ENCODE measurements around the gene VPS35.
"Not testable (repeated sequence)": the region's sequence is repeated elsewhere in the genome, so short reads cannot be mapped to it uniquely, and the experiment has no call there.

VPS35 gene

GRCh38 chr16:46711106-46712058 lies 22.4 kb upstream of the VPS35 start:
- no peak for DNase-seq

GRCh38 chr16:46709469-46710005 lies 20.6 kb upstream of the VPS35 start:
- DNase-seq: no peak

GRCh38 chr16:46706642-46707041 lies 17.7 kb upstream of the VPS35 start:
- DNase-seq: no peak

GRCh38 chr16:46702030-46702429 lies 13.1 kb upstream of the VPS35 start:
- no peak for DNase-seq

- DNase-seq: no peak
These were observed 12.6 kb upstream of the VPS35 start for GRCh38 chr16:46701615-46702014.

DNA sequence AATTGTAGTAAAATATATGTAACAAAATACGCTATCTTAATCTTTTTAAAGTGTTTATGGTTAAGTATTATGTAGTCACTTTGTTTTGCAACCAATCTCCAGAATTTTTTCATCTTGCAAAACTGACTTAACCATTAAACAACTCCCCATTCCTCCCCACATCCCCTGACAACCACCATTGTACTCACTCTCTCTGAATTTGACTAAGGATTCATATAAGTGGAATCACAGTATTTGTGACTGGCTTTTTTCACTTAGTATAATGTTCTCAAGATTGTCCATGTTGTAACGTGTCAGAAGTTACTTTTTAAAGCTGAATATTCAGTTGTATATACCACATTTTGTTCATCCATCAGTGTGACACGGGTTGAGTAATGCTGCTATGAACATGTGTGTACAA lies 11.1 kb upstream of the VPS35 start:
- no peak for DNase-seq

DNA sequence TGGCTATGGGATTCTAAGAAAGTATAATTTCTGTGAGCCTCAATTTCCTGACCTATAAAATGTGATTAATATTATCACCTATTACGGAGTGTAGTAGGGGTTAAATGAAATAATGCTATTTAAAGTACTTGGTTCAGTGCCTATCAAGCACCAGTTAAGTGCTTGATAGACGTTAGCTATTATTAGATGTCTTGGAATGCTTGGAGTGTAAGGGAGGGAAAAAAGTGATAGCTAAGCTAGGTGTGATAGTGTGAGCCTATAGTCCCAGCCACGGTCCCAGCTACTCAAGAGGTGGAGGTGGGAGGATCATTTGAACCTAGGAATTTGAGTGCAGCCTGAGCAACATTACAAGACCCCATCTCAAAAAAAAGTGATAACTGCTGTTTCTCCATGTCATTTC lies 8.0 kb upstream of the VPS35 start:
- no peak for DNase-seq

- no peak for DNase-seq
These were observed 7.0 kb upstream of the VPS35 start for GRCh38 chr16:46695937-46696336.

DNA sequence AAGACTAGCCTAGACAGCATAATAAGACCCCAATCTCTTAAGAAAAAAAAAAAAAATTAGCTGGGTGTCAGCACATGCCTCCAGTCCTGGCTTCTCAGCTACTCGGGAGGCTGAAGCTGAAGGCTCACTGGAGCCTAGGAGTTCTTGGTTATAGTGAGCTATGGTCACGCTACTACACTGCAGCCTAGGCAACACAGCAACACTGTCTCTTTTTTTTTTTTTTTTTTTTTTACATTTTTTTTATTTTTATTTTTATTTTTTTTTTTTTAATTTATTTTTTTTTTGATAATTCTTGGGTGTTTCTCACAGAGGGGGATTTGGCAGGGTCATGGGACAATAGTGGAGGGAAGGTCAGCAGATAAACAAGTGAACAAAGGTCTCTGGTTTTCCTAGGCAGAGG lies 4.6 kb upstream of the VPS35 start:
- no peak for DNase-seq

GRCh38 chr16:46691726-46692125 lies 2.7 kb upstream of the VPS35 start:
- DNase-seq: no peak

GRCh38 chr16:46690281-46691178 lies 1.6 kb upstream of the VPS35 start:
- DNase-seq: no peak

DNA sequence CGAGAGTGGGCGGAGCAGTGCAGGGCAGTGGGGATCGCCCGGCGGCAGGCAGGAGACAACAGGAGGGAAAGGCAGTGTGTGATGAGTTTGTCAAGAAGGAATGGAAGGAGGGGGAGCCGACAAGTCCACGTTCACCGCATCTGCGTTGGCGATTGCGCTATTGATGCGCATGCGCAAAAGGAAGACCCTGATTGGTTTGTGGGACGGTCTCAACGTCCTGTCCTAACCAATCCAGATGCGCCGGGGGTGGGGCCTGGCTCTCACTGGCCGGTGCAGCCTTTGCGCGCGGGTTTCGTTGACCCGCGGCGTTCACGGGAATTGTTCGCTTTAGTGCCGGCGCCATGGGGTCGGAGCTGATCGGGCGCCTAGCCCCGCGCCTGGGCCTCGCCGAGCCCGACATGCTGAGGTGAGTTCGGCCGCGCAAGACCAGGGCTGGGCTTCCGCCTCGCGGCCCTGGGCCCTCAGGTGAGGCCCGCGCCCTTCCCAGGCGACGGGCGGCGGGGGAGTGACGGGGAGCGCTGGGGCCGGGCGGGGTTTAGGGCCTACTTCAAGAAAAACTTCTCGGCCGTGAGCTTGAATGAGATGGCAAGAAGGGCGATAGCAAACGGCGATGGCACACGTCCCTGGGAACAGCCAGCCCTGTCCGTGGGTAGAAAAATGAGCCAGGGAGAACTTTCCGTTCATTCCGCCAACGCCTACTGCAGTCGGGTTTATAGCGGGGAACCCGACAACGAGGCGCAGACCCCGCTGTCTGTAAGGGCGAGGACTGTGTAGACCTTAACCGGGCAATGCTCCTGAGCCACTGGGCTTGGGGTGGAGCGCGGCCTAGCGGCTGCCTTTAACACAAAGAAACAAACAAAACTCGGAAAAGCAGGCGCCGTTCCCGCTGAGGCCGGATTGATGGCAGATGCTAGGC lies 645 bp upstream of the VPS35 start, which contains the start of gene ORC6:
TSS of gene ORC6 (plus strand) at position 295 of the 916 bp plus-strand sequence. CDS start at position 342, 47 bp downstream.
- peak; percentile 89 for DNase-seq

DNA sequence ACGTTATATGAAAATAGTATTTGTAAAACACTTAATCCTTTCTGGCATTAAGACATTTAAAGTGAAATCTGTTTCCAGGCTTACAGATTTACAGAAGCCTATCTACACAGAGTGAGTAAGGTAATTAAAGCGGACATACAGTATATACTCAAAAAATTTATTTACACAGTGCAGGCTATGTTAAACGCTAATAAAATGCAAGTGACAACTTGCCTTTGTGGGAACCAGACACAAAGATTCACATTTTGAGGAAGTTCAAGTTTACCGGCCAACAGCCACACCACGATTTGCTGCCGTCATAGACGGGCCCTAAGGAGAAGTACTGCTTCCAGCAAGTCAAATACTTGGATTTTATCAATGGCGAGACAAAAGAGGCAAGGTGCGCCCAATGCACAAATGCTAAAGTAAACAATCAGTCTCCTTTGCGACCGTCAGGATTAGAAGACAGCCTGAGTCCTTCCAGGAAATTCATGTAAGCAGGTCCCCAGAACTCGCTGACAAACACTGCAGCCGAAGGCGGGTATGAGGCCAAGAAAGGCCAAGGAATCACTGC lies 801 bp downstream of the VPS35 start:
- DNase-seq: no peak

GRCh38 chr16:46687486-46687885 lies 1.5 kb downstream of the VPS35 start:
- no peak for DNase-seq

GRCh38 chr16:46686815-46687473 lies 2.0 kb downstream of the VPS35 start:
- no peak for DNase-seq

DNA sequence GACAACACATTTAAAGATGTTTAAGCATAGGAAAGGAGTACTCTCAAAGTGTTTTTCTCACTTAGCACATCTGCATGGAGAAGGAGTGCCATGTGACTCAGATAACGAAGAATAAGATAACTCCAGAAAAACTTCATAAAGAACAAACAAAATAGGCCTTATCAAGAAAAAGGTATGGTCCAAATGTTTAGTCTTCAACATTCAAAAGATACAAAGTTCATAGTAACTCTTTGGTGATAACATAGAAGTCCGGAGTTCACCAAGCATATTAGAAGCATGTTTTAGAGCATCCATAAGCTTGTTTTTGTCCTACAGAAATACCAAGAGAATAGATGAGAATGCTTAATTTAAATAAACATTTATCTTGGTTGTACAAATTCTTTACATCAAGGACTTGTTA lies 7.1 kb downstream of the VPS35 start:
- DNase-seq: not testable (repeated sequence)

DNA sequence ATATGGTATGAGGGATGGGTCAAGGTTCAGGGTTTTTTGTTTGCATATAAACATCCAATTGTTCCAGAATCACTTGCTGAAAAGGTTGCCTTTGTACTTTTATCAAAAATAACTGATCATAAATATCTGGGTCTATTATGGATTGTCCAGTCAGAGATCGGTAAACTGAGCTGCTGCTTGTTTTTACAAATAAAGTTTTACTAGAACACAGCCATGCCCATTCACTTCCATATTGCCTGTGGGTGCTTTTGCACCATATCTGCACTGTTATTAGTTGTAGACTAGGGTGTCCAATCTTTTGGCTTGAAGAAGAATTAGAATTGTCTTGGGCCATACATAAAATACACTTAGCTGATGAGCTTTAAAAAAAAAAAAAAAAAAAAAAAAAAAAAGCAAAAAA lies 11.0 kb downstream of the VPS35 start:
- not testable (repeated sequence) for DNase-seq

GRCh38 chr16:46673320-46674013 lies 15.5 kb downstream of the VPS35 start:
- DNase-seq: peak; percentile 40

DNA sequence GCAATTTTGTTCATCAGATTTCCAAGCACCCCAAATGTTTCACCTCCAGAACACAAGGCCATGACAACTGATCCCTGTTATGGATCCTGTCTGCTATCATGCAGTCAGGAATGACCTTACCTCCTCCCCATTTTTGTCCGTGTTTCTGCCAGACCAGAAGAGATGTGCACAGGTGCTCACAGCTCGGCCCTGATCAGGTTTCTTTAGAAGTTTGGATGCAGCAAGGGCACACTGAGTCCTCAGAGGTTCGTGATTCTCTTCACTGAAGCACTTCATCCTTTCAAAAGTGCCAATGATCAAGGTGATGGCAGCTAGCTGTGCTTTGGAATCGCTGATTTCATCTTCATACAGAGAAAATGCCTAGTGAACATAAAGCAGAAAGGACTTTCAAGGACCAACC lies 26.9 kb downstream of the VPS35 start:
- DNase-seq: no peak

- no peak for DNase-seq
These were observed 30.1 kb downstream of the VPS35 start for GRCh38 chr16:46658925-46659324.

DNA sequence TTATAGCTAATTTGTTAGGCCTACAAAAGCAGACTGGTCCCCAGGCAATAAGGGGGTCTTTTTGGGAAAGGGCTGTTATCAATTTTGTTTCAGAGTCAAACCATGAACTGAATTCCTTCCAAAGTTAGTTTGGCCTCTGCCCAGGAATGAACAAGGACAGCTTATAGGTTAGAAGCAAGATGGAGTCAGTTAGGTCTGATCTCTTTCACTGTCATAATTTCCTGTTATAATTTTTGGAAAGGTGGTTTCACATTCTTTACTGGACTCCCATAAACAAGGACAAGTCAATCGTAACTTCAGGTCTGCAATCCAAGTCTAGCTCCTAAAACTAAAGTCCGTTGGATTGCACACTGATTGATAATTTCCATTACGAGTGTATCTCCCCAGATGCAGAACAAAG lies 37.7 kb downstream of the VPS35 start:
- DNase-seq: no peak

All from NCI-H1694 (cell line).